Uterus (tissue), 4 donors: ENCODE results near the gene ZNF443. TPM values are rescaled to one million over a fixed set of nuclear protein-coding genes. Genes with fewer than 3 reads are reported as not detected.
"Not testable (repeated sequence)": the region's sequence is repeated elsewhere in the genome, so short reads cannot be mapped to it uniquely, and the experiment has no call there.

Experiments
- DNase-seq, 2 donors: peaks; one replicate each; pipeline ENCODE4 v3.0.0-alpha.2; 2019 to 2020
- H3K27ac ChIP-seq, 2 donors: fragments of 200-600 bp; sonication (generic); 1 replicate in 1 of 2; 2 replicates in 1 of 2; pipeline ENCODE4 v1.5.1; 2016 to 2018
- H3K27me3 ChIP-seq, 2 donors: fragments of 200-600 bp; sonication (generic); one replicate each; pipeline ENCODE4 v1.5.1; 2018 to 2019; ENCODE audit warnings: control low read depth in 1 of 2
- H3K36me3 ChIP-seq, 2 donors: fragments of 200-600 bp; sonication (generic); one replicate each; pipeline ENCODE4 v1.5.1; 2019; ENCODE audit warnings: control low read depth in 1 of 2
- H3K4me1 ChIP-seq, 2 donors: fragments of 200-600 bp; sonication (generic); one replicate each; pipeline ENCODE4 v1.5.1; 2018 to 2019; ENCODE audit warnings: control low read depth in 1 of 2
- H3K4me3 ChIP-seq, 2 donors: fragments of 200-600 bp; sonication (generic); 1 replicate in 1 of 2; 2 replicates in 1 of 2; pipeline ENCODE4 v1.5.1; 2018 to 2019; ENCODE audit warnings: mild to moderate bottlenecking in 1 of 2
- H3K9me3 ChIP-seq, 2 donors: fragments of 200-600 bp; sonication (generic); one replicate each; pipeline ENCODE4 v1.5.1; 2019; ENCODE audit warnings: control low read depth in 1 of 2
- POLR2A ChIP-seq, 2 donors: fragments of 450-650 bp; IDR thresholded peaks; one replicate each; pipeline ENCODE4 v1.6.1; 2016; ENCODE audit warnings: antibody characterized with exemption in 2 of 2, mild to moderate bottlenecking in 1 of 2, moderate library complexity in 1 of 2
- intact Hi-C: fragments of 100-400 bp; cut with DNase I; formaldehyde crosslinking; loops from one replicate; pipeline ENCODE4 v1.15.1; 2023; ENCODE audit warnings: low total_unique reads
- total RNA-seq, 4 donors: library from RNA; depleted of rRNA in 3 of 4; stranded (reverse); fragments of >200 nt in 3 of 4; gene quantifications; one replicate each; pipeline versions ENCODE4 v1.1.0 to v1.2.4, GENCODE V29; 2014 to 2023
- TF ChIP-seq, protein P1 (sequence below), 4 experiments: fragments of 200-600 bp in 2 of 4; fragments of 450-650 bp in 2 of 4; sonication (generic) in 2 of 4; IDR thresholded peaks; one replicate each; pipeline ENCODE4 v1.5.1; 2016 to 2019; ENCODE audit warnings: antibody characterized with exemption in 4 of 4, mild to moderate bottlenecking in 2 of 4, moderate library complexity in 1 of 4
- donor health status: DM: yes; HTN: yes; CAD: no.

ZNF443 gene
- total RNA-seq, 4 donors from 2014 or later, result 5.3 to 15.4 (median 8.4) TPM

DNA sequence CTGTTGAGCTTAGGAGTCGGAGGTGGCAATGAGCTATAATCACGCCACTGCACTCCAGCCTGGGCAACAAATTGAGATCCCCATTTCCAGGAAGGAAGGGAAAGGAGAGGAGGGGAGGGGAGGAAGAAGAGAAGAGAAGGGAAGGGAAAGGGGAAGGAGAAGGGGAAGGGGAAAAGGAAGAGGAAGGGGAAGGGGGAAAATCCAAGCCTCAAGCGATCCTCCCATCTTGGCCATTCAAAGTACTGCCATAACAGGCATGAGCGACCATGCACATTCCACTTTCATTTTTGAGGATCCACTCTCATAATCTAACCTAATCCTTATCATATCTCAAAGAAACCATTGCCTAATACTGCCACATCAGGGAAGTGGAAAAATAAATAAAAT, 14.9 kb downstream of the ZNF443 start:
- TF ChIP-seq, protein P1, sequence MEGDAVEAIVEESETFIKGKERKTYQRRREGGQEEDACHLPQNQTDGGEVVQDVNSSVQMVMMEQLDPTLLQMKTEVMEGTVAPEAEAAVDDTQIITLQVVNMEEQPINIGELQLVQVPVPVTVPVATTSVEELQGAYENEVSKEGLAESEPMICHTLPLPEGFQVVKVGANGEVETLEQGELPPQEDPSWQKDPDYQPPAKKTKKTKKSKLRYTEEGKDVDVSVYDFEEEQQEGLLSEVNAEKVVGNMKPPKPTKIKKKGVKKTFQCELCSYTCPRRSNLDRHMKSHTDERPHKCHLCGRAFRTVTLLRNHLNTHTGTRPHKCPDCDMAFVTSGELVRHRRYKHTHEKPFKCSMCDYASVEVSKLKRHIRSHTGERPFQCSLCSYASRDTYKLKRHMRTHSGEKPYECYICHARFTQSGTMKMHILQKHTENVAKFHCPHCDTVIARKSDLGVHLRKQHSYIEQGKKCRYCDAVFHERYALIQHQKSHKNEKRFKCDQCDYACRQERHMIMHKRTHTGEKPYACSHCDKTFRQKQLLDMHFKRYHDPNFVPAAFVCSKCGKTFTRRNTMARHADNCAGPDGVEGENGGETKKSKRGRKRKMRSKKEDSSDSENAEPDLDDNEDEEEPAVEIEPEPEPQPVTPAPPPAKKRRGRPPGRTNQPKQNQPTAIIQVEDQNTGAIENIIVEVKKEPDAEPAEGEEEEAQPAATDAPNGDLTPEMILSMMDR (IDR thresholded peaks at IDR 0.05), result no peak
- no peak for TF ChIP-seq POLR2A (IDR thresholded peaks at IDR 0.05)
- H3K27me3 ChIP-seq, result no peaks in the 10 kb centered on the region
- intact Hi-C loops, result no loop called here
- H3K4me3 ChIP-seq, result no peak overlapping the region
- DNase-seq, result no peak
- H3K36me3 ChIP-seq, result no peaks in the 10 kb centered on the region
- no peaks in the 10 kb centered on the region for H3K4me1 ChIP-seq
- no peaks in the 10 kb centered on the region for H3K9me3 ChIP-seq
- no peak overlapping the region for H3K27ac ChIP-seq

- intact Hi-C loops, result no loop called here
- H3K27ac ChIP-seq, result no peak overlapping the region
- H3K36me3 ChIP-seq, result no peaks in the 10 kb centered on the region
These were observed 15.5 kb downstream of the ZNF443 start for GRCh38 chr19:12425236-12425887.

GRCh38 chr19:12417273-12417672, 23.5 kb downstream of the ZNF443 start:
- H3K4me1 ChIP-seq, H3K27ac ChIP-seq, H3K4me3 ChIP-seq, H3K9me3 ChIP-seq, intact Hi-C loops, H3K36me3 ChIP-seq, H3K27me3 ChIP-seq, DNase-seq: not testable (repeated sequence)

More at GRCh38 chr19:12425236-12425887, 15.5 kb downstream of the ZNF443 start:
- DNase-seq, result no peak
- H3K27me3 ChIP-seq, result no peaks in the 10 kb centered on the region
- no peaks in the 10 kb centered on the region for H3K9me3 ChIP-seq
- no peaks in the 10 kb centered on the region for H3K4me1 ChIP-seq
- TF ChIP-seq, protein P1 (IDR thresholded peaks at IDR 0.05), result no peak
- no peak overlapping the region for H3K4me3 ChIP-seq

- TF ChIP-seq, protein P1 (IDR thresholded peaks at IDR 0.05), result no peak
- TF ChIP-seq POLR2A (IDR thresholded peaks at IDR 0.05), result no peak
- intact Hi-C loops, result no loop called here
- DNase-seq, result no peak
- no peaks in the 10 kb centered on the region for H3K27me3 ChIP-seq
- H3K9me3 ChIP-seq, result no peaks in the 10 kb centered on the region
- no peak overlapping the region for H3K27ac ChIP-seq
- no peak overlapping the region for H3K4me3 ChIP-seq
- H3K36me3 ChIP-seq, result no peaks in the 10 kb centered on the region
- H3K4me1 ChIP-seq, result no peaks in the 10 kb centered on the region
These were observed 28.9 kb downstream of the ZNF443 start for GRCh38 chr19:12411893-12412292.

DNA sequence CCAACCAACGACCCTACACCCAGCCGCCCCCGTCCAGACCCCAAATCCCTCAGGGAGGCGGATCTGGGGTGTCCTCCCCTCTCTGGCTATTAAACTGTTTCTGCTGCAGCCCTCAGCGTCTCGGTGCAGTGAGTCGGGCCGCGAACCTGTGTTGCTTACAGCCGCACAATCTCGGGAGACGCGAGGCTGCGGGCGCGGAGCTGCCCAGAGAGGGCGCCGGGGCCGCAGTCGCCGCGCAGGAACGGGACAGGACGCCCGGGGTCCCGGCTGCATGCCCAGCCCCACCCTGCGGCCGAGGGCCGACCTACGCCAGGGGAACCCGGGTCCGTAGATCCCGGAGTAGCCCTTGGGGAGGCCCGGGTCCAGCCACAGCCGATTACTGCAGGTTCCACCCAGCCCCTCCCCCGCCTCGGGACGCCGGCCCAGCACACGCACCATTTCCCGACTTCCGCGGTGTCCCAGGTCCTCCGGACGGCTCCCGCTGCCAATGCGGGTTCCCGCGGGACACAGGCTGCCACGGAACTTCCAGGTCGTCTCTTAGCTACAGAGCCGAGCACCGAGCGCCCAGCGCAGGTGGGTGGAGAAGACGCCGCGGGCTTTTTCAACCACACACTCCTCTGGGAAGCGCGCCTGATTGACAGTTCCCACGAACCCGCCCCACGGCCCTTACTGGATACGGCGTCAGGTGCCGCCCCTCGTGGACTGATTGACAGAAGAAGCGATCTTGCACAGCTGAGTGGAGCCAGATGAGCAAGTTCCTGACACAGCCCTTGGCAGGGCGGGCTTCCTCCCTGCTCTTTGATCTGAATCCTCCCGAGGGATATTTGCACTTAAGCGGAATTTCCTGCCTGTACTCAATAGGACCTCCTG, 40.0 kb downstream of the ZNF443 start, which contains the start of gene ZNF799:
Gene ZNF799, minus strand, starts transcription at position 639 of the 870 bp plus-strand sequence. Its CDS starts 201 bp downstream, at position 438.
- H3K4me1 ChIP-seq, result no peaks in the 10 kb centered on the region
- TF ChIP-seq, protein P1 (IDR thresholded peaks at IDR 0.05), result peak in 1 of 4 experiments; percentile 17
- peak; percentile 60 to 64 for TF ChIP-seq POLR2A (IDR thresholded peaks at IDR 0.05)
- peak; percentile 96 to 98 for DNase-seq
- no peaks in the 10 kb centered on the region for H3K27me3 ChIP-seq
- H3K9me3 ChIP-seq, result no peaks in the 10 kb centered on the region
- intact Hi-C loops, result no loop called here
- peak within 1 kb of the TSS; percentile 63 to 83 for H3K27ac ChIP-seq
- no peaks in the 10 kb centered on the region for H3K36me3 ChIP-seq
- peak within 1 kb of the TSS; percentile 46 to 77 for H3K4me3 ChIP-seq

DNA sequence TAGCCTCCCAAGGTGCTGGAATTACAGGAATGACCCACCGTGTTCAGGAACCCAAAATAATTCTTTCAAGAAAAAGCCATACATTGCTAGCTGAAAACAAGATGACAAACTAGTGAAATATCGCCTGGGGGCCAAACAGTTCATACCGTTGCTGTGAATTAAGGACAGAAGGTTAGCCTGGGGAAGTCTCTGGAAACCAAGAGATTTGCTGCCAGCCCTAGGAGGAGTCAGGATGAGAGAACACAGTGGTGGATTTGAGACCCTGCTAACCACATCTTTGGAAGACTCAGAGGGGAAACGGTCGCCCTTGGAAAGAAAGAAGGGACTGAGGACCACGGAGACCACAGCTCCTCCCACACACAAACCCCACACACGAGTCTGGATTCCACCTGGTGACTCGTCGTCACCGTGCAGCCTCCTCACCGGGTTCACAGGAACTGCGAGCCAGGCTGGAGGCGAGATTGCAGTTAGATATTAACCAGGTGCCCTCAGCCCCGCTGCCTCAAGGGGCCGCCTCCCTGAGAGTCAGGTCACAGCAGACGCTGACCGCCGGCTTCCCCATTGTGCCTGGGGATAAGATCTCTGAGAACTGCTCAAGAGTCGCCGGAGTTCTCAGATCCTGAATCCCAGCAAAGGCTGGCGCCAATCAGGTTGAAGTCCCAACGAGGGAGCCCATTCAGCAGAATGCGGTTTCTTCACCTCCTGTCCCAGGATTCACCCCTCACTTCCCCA, 40.8 kb downstream of the ZNF443 start:
- H3K9me3 ChIP-seq, H3K27me3 ChIP-seq, H3K4me1 ChIP-seq, intact Hi-C loops, H3K36me3 ChIP-seq: not testable (repeated sequence)
- Histone ChIP-seq H3K4me3 (peak overlapping the region; percentile 46 to 77), H3K27ac (peak overlapping the region; percentile 63 to 83)
- DNase-seq, result peak in 1 of 2 donors; percentile 20

GRCh38 chr19:12391148-12391547, 49.7 kb downstream of the ZNF443 start:
- H3K36me3 ChIP-seq, H3K4me1 ChIP-seq, H3K4me3 ChIP-seq, intact Hi-C loops, H3K27ac ChIP-seq, DNase-seq, H3K27me3 ChIP-seq, H3K9me3 ChIP-seq: not testable (repeated sequence)

GRCh38 chr19:12386365-12386764, 54.5 kb downstream of the ZNF443 start:
- H3K36me3 ChIP-seq, intact Hi-C loops: not testable (repeated sequence)

More at GRCh38 chr19:12386365-12386764, 54.5 kb downstream of the ZNF443 start:
- H3K9me3 ChIP-seq, H3K4me1 ChIP-seq, DNase-seq, H3K27me3 ChIP-seq, H3K27ac ChIP-seq, H3K4me3 ChIP-seq: not testable (repeated sequence)
